Activated T-helper 1 cell treated with anti-CD3 and anti-CD28 coated beads, Interleukin-12 subunit alpha, Interleukin-12 subunit beta, Interleukin-2, Interleukin-4 antibody, amounts not matched to agents 30 ng/mL and 10 ng/mL and 1 ng/mL, durations not matched to agents 14 hours and 24 hours and 36 hours (primary cell): ENCODE data around the gene C11orf21. TPM values are rescaled to one million over a fixed set of nuclear protein-coding genes. Genes with fewer than 3 reads are reported as not detected.

Experiments used
- DNase-seq: peaks from one replicate; pipeline ENCODE4 v3.0.0; 2021; ENCODE audit warnings: low spot score
- H3K27ac Mint-ChIP-seq: one replicate; pipeline ENCODE4 v1.8.0; 2021; ENCODE audit warnings: mild to moderate bottlenecking, mixed read lengths
- H3K27me3 Mint-ChIP-seq: one replicate; pipeline ENCODE4 v1.8.0; 2022; ENCODE audit warnings: mild to moderate bottlenecking, moderate library complexity, mixed read lengths; ENCODE audit not compliant: insufficient read depth
- H3K36me3 Mint-ChIP-seq: one replicate; pipeline ENCODE4 v1.8.0; 2021; ENCODE audit warnings: low read depth, mixed read lengths
- H3K4me1 Mint-ChIP-seq: one replicate; pipeline ENCODE4 v1.8.0; 2021; ENCODE audit warnings: low read depth, mixed read lengths
- H3K4me3 Mint-ChIP-seq: one replicate; pipeline ENCODE4 v1.8.0; 2021; ENCODE audit warnings: mild to moderate bottlenecking, moderate library complexity, mixed read lengths
- H3K9me3 Mint-ChIP-seq: one replicate; pipeline ENCODE4 v1.8.0; 2021; ENCODE audit warnings: mixed read lengths
- intact Hi-C: fragments of 100-400 bp; cut with micrococcal nuclease; formaldehyde crosslinking; loops from one replicate; pipeline ENCODE4 v1.15.1; 2024
- total RNA-seq: library from RNA; stranded (reverse); gene quantifications from 2 replicates; pipeline ENCODE4 v1.2.3, GENCODE V29; 2022

The C11orf21 gene
- total RNA-seq, 1 donor from 2014 or later, result 2.5 TPM

- intact Hi-C loops, result no loop called here
- no peaks in the 10 kb centered on the region for H3K36me3 Mint-ChIP-seq
- no peak overlapping the region for H3K4me3 Mint-ChIP-seq
Measured at GRCh38 chr11:2331404-2331803, 29.7 kb upstream of the C11orf21 start.

GRCh38 chr11:2330696-2331095 is 29.0 kb upstream of the C11orf21 start:
- H3K4me3 Mint-ChIP-seq, result no peak overlapping the region
- intact Hi-C loops, result no loop called here
- H3K27ac Mint-ChIP-seq, result no peak overlapping the region
- no peaks in the 10 kb centered on the region for H3K36me3 Mint-ChIP-seq
- no peaks in the 10 kb centered on the region for H3K4me1 Mint-ChIP-seq
- DNase-seq, result no peak
- H3K9me3 Mint-ChIP-seq, result peaks cover 11% of the 10 kb centered on the region
- no peaks in the 10 kb centered on the region for H3K27me3 Mint-ChIP-seq

More at GRCh38 chr11:2331404-2331803, 29.7 kb upstream of the C11orf21 start:
- Mint-ChIP-seq H3K27me3 (peaks cover 2% of the 10 kb centered on the region), H3K4me1 (no peaks in the 10 kb centered on the region), H3K9me3 (peaks cover 11% of the 10 kb centered on the region), H3K27ac (no peak overlapping the region)
- DNase-seq, result no peak

- no peak for DNase-seq
- Mint-ChIP-seq H3K4me3 (no peak overlapping the region), H3K27me3 (no peaks in the 10 kb centered on the region), H3K9me3 (peaks cover 11% of the 10 kb centered on the region), H3K27ac (no peak overlapping the region), H3K4me1 (no peaks in the 10 kb centered on the region), H3K36me3 (no peaks in the 10 kb centered on the region)
- intact Hi-C loops, result no loop called here
Measured at GRCh38 chr11:2329551-2329950, 27.8 kb upstream of the C11orf21 start.

- DNase-seq, result no peak
- Mint-ChIP-seq H3K4me3 (no peak overlapping the region), H3K27me3 (no peaks in the 10 kb centered on the region), H3K36me3 (no peaks in the 10 kb centered on the region), H3K4me1 (no peaks in the 10 kb centered on the region), H3K9me3 (peaks cover 11% of the 10 kb centered on the region), H3K27ac (no peak overlapping the region)
- intact Hi-C loops, result no loop called here
Measured at GRCh38 chr11:2328656-2329354, 27.1 kb upstream of the C11orf21 start.

- Mint-ChIP-seq H3K36me3 (no peaks in the 10 kb centered on the region), H3K27me3 (no peaks in the 10 kb centered on the region), H3K27ac (no peak overlapping the region), H3K4me1 (no peaks in the 10 kb centered on the region), H3K9me3 (peaks cover 11% of the 10 kb centered on the region), H3K4me3 (no peak overlapping the region)
- DNase-seq, result no peak
- intact Hi-C loops, result no loop called here
Measured at GRCh38 chr11:2328021-2328420, 26.3 kb upstream of the C11orf21 start.

- Mint-ChIP-seq H3K27me3 (peaks cover 3% of the 10 kb centered on the region), H3K9me3 (peaks cover 11% of the 10 kb centered on the region), H3K4me3 (no peak overlapping the region), H3K36me3 (no peaks in the 10 kb centered on the region), H3K27ac (no peak overlapping the region), H3K4me1 (no peaks in the 10 kb centered on the region)
- intact Hi-C loops, result no loop called here
- no peak for DNase-seq
Measured at GRCh38 chr11:2327032-2327431, 25.3 kb upstream of the C11orf21 start.

GRCh38 chr11:2325719-2326118 is 24.0 kb upstream of the C11orf21 start:
- no peak overlapping the region for H3K27ac Mint-ChIP-seq
- intact Hi-C loops, result no loop called here

GRCh38 chr11:2325123-2325522 is 23.4 kb upstream of the C11orf21 start:
- H3K9me3 Mint-ChIP-seq, result no peaks in the 10 kb centered on the region
- intact Hi-C loops, result no loop called here
- no peaks in the 10 kb centered on the region for H3K36me3 Mint-ChIP-seq
- no peak for DNase-seq
- no peak overlapping the region for H3K27ac Mint-ChIP-seq
- H3K4me3 Mint-ChIP-seq, result no peak overlapping the region
- H3K27me3 Mint-ChIP-seq, result peaks cover 3% of the 10 kb centered on the region
- H3K4me1 Mint-ChIP-seq, result no peaks in the 10 kb centered on the region

More at GRCh38 chr11:2325719-2326118, 24.0 kb upstream of the C11orf21 start:
- H3K36me3 Mint-ChIP-seq, result no peaks in the 10 kb centered on the region
- H3K9me3 Mint-ChIP-seq, result peaks cover 3% of the 10 kb centered on the region
- H3K4me3 Mint-ChIP-seq, result no peak overlapping the region
- H3K4me1 Mint-ChIP-seq, result no peaks in the 10 kb centered on the region
- peaks cover 3% of the 10 kb centered on the region for H3K27me3 Mint-ChIP-seq
- no peak for DNase-seq

- Mint-ChIP-seq H3K9me3 (no peaks in the 10 kb centered on the region), H3K4me3 (no peak overlapping the region), H3K27me3 (peaks cover 8% of the 10 kb centered on the region), H3K36me3 (no peaks in the 10 kb centered on the region), H3K27ac (no peak overlapping the region), H3K4me1 (no peaks in the 10 kb centered on the region)
- intact Hi-C loops, result no loop called here
- no peak for DNase-seq
Measured at GRCh38 chr11:2321311-2321683, 19.6 kb upstream of the C11orf21 start.

- Mint-ChIP-seq H3K4me1 (no peaks in the 10 kb centered on the region), H3K4me3 (no peak overlapping the region), H3K27ac (no peak overlapping the region), H3K36me3 (no peaks in the 10 kb centered on the region), H3K27me3 (peaks cover 8% of the 10 kb centered on the region), H3K9me3 (no peaks in the 10 kb centered on the region)
- intact Hi-C loops, result no loop called here
- DNase-seq, result no peak
Measured at GRCh38 chr11:2320568-2321310, 19.0 kb upstream of the C11orf21 start.

- Mint-ChIP-seq H3K27ac (no peak overlapping the region), H3K4me3 (no peak overlapping the region), H3K27me3 (peaks cover 8% of the 10 kb centered on the region), H3K9me3 (no peaks in the 10 kb centered on the region), H3K36me3 (no peaks in the 10 kb centered on the region), H3K4me1 (no peaks in the 10 kb centered on the region)
- DNase-seq, result no peak
- intact Hi-C loops, result no loop called here
Measured at GRCh38 chr11:2319791-2320472, 18.2 kb upstream of the C11orf21 start.

GRCh38 chr11:2318707-2319106 is 17.0 kb upstream of the C11orf21 start:
- no peaks in the 10 kb centered on the region for H3K36me3 Mint-ChIP-seq
- no peak for DNase-seq
- intact Hi-C loops, result no loop called here
- H3K27me3 Mint-ChIP-seq, result peaks cover 8% of the 10 kb centered on the region
- H3K4me3 Mint-ChIP-seq, result no peak overlapping the region
- H3K4me1 Mint-ChIP-seq, result no peaks in the 10 kb centered on the region
- H3K9me3 Mint-ChIP-seq, result no peaks in the 10 kb centered on the region
- no peak overlapping the region for H3K27ac Mint-ChIP-seq

- H3K4me3 Mint-ChIP-seq, result no peak overlapping the region
- H3K4me1 Mint-ChIP-seq, result no peaks in the 10 kb centered on the region
- intact Hi-C loops, result no loop called here
- no peak overlapping the region for H3K27ac Mint-ChIP-seq
- H3K36me3 Mint-ChIP-seq, result no peaks in the 10 kb centered on the region
- no peak for DNase-seq
- no peaks in the 10 kb centered on the region for H3K9me3 Mint-ChIP-seq
- H3K27me3 Mint-ChIP-seq, result peaks cover 8% of the 10 kb centered on the region
Measured at GRCh38 chr11:2318123-2318522, 16.4 kb upstream of the C11orf21 start.
